Measurements from ENCODE around the gene TAF11L11. TPM values are rescaled to one million over a fixed set of nuclear protein-coding genes. Genes with fewer than 3 reads are reported as not detected.

The TAF11L11 gene
- 0.15 to 0.32 TPM (median 0.29 TPM) in 5 replicates for total RNA-seq (2022; extraction: Qiagen RNA extraction; ENCODE audit: low read depth)

DNA sequence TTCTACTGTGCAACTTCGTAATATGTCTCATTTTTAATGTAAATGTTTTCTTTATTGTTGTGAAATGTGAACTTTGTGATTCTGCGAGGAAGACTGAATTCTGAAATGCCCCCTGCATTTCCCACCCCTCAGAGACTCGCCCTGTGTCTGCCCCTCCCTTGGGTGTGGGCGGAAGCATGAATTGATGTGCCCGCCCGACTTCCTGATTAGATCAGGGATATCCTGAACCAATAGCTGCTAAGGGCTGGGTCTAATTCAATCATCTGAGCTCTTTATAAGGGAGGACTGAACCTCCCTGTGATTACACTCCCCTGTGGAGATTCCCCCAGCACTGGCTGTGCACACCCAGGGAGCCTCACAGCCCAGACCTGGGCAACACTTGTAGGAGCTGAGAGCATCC lies at the start of gene TAF11L11:
TAF11L11 (plus strand) TSS at position 304 of the 400 bp plus-strand sequence.

DNA sequence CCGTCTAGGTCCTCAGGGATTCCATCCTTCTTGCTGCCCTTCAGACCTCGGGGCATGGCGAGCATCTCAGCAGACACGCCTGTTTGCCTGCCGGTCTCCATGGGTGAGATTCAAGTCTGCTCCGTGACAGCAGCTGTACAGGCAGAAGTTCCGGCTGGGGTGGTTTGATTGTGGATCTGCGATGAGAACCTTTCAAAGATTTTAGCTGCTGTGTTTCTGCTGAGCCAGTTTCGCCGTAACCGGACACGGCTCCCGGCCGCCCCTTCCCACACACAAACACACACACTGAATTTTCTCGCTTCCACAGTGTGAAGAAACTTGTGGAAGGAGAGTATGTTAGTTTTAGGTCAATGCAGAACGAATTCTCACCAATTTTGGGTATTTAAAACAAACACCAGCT lies 18.3 kb upstream of the TAF11L11 start, which contains the start of gene TAF11L7:
TAF11L7 (minus strand) TSS at position 101 of the 400 bp plus-strand sequence.

DNA sequence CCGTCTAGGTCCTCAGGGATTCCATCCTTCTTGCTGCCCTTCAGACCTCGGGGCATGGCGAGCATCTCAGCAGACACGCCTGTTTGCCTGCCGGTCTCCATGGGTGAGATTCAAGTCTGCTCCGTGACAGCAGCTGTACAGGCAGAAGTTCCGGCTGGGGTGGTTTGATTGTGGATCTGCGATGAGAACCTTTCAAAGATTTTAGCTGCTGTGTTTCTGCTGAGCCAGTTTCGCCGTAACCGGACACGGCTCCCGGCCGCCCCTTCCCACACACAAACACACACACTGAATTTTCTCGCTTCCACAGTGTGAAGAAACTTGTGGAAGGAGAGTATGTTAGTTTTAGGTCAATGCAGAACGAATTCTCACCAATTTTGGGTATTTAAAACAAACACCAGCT lies 13.1 kb upstream of the TAF11L11 start, which contains the start of gene TAF11L8:
TAF11L8 (minus strand) TSS at position 101 of the 400 bp plus-strand sequence.

DNA sequence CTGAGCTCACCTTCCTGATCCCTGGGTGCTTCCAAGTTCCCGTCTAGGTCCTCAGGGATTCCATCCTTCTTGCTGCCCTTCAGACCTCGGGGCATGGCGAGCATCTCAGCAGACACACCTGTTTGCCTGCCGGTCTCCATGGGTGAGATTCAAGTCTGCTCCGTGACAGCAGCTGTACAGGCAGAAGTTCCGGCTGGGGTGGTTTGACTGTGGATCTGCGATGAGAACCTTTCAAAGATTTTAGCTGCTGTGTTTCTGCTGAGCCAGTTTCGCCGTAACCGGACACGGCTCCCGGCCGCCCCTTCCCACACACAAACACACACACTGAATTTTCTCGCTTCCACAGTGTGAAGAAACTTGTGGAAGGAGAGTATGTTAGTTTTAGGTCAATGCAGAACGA lies 9.7 kb upstream of the TAF11L11 start, which contains the start of gene TAF11L9:
TAF11L9 (minus strand) TSS at position 140 of the 400 bp plus-strand sequence.

DNA sequence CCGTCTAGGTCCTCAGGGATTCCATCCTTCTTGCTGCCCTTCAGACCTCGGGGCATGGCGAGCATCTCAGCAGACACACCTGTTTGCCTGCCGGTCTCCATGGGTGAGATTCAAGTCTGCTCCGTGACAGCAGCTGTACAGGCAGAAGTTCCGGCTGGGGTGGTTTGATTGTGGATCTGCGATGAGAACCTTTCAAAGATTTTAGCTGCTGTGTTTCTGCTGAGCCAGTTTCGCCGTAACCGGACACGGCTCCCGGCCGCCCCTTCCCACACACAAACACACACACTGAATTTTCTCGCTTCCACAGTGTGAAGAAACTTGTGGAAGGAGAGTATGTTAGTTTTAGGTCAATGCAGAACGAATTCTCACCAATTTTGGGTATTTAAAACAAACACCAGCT lies 6.3 kb upstream of the TAF11L11 start, which contains the start of gene TAF11L10:
TAF11L10 (minus strand) TSS at position 101 of the 400 bp plus-strand sequence.

DNA sequence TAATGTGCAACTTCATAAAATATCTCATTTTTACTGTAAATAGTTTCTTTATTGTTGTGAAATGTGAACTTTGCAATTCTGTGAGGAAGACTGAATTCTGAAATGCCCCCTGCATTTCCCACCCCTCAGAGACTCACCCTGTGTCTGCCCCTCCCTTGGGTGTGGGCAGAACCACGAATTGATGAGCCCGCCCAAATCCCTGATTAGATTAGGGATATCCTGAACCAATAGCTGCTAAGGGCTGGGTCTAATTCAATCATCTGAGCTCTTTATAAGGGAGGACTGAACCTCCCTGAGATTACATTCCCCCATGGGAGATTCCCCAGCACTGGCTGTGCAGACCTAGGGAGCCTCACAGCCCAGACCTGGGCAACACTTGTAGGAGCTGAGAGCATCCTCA lies 6.1 kb downstream of the TAF11L11 start, which contains the start of gene TAF11L12:
TAF11L12 (plus strand) TSS at position 301 of the 400 bp plus-strand sequence.

DNA sequence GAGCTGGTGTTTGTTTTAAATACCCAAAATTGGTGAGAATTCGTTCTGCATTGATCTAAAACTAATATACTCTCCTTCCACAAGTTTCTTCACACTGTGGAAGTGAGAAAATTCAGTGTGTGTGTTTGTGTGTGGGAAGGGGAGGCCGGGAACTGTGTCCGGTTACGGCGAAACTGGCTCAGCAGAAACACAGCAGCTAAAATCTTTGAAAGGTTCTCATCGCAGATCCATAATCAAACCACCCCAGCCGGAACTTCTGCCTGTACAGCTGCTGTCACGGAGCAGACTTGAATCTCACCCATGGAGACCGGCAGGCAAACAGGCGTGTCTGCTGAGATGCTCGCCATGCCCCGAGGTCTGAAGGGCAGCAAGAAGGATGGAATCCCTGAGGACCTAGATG lies 27.8 kb downstream of the TAF11L11 start, which contains the start of gene TAF11L13:
TAF11L13 (plus strand) TSS at position 301 of the 400 bp plus-strand sequence.

DNA sequence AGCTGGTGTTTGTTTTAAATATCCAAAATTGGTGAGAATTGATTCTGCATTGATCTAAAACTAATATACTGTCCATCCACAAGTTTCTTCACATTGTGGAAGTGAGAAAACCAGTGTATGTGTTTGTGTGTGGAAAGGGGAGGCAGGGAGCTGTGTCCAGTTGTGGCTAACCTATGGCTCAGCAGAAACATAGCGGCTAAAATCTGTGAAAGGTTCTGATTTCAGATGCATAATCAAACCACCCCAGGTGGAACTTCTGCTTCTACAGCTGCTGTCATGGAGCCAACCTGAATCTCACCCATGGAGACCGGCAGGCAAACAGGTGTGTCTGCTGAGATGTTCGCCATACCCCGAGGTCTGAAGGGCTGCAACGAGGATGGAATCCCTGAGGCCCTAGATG lies 30.2 kb downstream of the TAF11L11 start, which contains the start of gene TAF11L14:
TAF11L14 (plus strand) TSS at position 301 of the 400 bp plus-strand sequence.

Other genes starting within 250 kb of the TAF11L11 start
- gene TAF11L2, start 106.0 kb upstream of the TAF11L11 start, total RNA-seq (2022; extraction: Qiagen RNA extraction; ENCODE audit: low read depth) = not detected in 5 replicates
- gene TAF11L3, start 85.8 kb upstream of the TAF11L11 start, total RNA-seq (2022; extraction: Qiagen RNA extraction; ENCODE audit: low read depth) = not detected in 5 replicates
- gene TAF11L4, start 82.4 kb upstream of the TAF11L11 start, total RNA-seq (2022; extraction: Qiagen RNA extraction; ENCODE audit: low read depth) = not detected in 5 replicates
- not detected in 5 replicates for gene TAF11L5, start 78.9 kb upstream of the TAF11L11 start, total RNA-seq (2022; extraction: Qiagen RNA extraction; ENCODE audit: low read depth)
- not detected in 5 replicates for gene TAF11L6, start 75.5 kb upstream of the TAF11L11 start, total RNA-seq (2022; extraction: Qiagen RNA extraction; ENCODE audit: low read depth)
- gene TAF11L7, start 18.4 kb upstream of the TAF11L11 start, total RNA-seq (2022; extraction: Qiagen RNA extraction; ENCODE audit: low read depth) = not detected in 5 replicates
- not detected in 5 replicates for gene TAF11L8, start 13.2 kb upstream of the TAF11L11 start, total RNA-seq (2022; extraction: Qiagen RNA extraction; ENCODE audit: low read depth)
- gene TAF11L9, start 9.8 kb upstream of the TAF11L11 start, total RNA-seq (2022; extraction: Qiagen RNA extraction; ENCODE audit: low read depth) = not detected in 5 replicates
- not detected in 5 replicates for gene TAF11L10, start 6.4 kb upstream of the TAF11L11 start, total RNA-seq (2022; extraction: Qiagen RNA extraction; ENCODE audit: low read depth)
- gene TAF11L12, start 6.2 kb downstream of the TAF11L11 start, total RNA-seq (2022; extraction: Qiagen RNA extraction; ENCODE audit: low read depth) = 0.09 to 0.24 TPM in 2 of 5 replicates, not detected in the others
- not detected in 5 replicates for gene TAF11L13, start 27.9 kb downstream of the TAF11L11 start, total RNA-seq (2022; extraction: Qiagen RNA extraction; ENCODE audit: low read depth)
- gene TAF11L14, start 30.3 kb downstream of the TAF11L11 start, total RNA-seq (2022; extraction: Qiagen RNA extraction; ENCODE audit: low read depth) = not detected in 5 replicates

Measured in A549 treated with DMSO at 1 μM for 4 hours (cell line).